ENCODE data around the gene WDR7.

- no peak for TF ChIP-seq POLR2AphosphoS5 (IDR thresholded peaks at IDR 0.05; ENCODE audit: low read depth)
- TF ChIP-seq CTCF (conservative IDR thresholded peaks at IDR 0.05; ENCODE audit: low read depth in 2 of 2) = no peak
- no peak for TF ChIP-seq REST (IDR thresholded peaks at IDR 0.05; ENCODE audit: unreplicated experiment)
- no peak for TF ChIP-seq EZH2 (IDR thresholded peaks at IDR 0.05; ENCODE audit: low read depth, unreplicated experiment)
These were observed 352.2 kb downstream of the WDR7 start for GRCh38 chr18:57003342-57003741.
